Adipocyte (in vitro differentiated cells): Measurements from ENCODE around the gene CRACR2B.
A peak's percentile ranks its signal among the peaks of the same experiment; 100 is the strongest.

Experiments
- DNase-seq: peaks from one replicate; pipeline ENCODE4 v3.0.0-alpha.2; 2015; ENCODE audit warnings: low read depth
- H3K27me3 ChIP-seq: replicated peaks from 2 replicates; pipeline ENCODE4 v1.7.0; 2013; ENCODE audit warnings: mild to moderate bottlenecking, low read length, moderate library complexity; ENCODE audit not compliant: control insufficient read depth, insufficient read depth
- H3K36me3 ChIP-seq: 2 replicates; pipeline ENCODE4 v1.7.0; 2013; ENCODE audit warnings: low read length, mild to moderate bottlenecking, moderate library complexity; ENCODE audit not compliant: control insufficient read depth, insufficient read depth, severe bottlenecking
- H3K4me1 ChIP-seq: 2 replicates; pipeline ENCODE4 v1.7.0; 2013; ENCODE audit warnings: mild to moderate bottlenecking, low read length, moderate library complexity; ENCODE audit not compliant: control insufficient read depth, insufficient read depth
- H3K4me3 ChIP-seq: 2 replicates; pipeline ENCODE4 v1.7.0; 2013; ENCODE audit warnings: mild to moderate bottlenecking, low read length, moderate library complexity
- H3K9ac ChIP-seq: 2 replicates; pipeline ENCODE4 v1.7.0; 2013; ENCODE audit warnings: mild to moderate bottlenecking, low read length, moderate library complexity
- H3K9me3 ChIP-seq: 2 replicates; pipeline ENCODE4 v1.7.0; 2013; ENCODE audit warnings: mild to moderate bottlenecking, low read length, moderate library complexity; ENCODE audit not compliant: control insufficient read depth

CRACR2B gene

GRCh38 chr11:827897-828192 lies at the start of gene CRACR2B:
Gene CRACR2B (plus strand): TSS chr11:827919. CDS start chr11:828608, 689 bp downstream.
- H3K27me3 ChIP-seq, result no peaks in the 10 kb centered on the region
- H3K4me3 ChIP-seq, result peak within 1 kb of the TSS; percentile 37
- no peak for DNase-seq
- H3K4me1 ChIP-seq, result peaks cover 37% of the 10 kb centered on the region
- H3K9ac ChIP-seq, result peak within 1 kb of the TSS; percentile 62
- H3K9me3 ChIP-seq, result no peaks in the 10 kb centered on the region
- H3K36me3 ChIP-seq, result peaks cover 30% of the 10 kb centered on the region

DNA sequence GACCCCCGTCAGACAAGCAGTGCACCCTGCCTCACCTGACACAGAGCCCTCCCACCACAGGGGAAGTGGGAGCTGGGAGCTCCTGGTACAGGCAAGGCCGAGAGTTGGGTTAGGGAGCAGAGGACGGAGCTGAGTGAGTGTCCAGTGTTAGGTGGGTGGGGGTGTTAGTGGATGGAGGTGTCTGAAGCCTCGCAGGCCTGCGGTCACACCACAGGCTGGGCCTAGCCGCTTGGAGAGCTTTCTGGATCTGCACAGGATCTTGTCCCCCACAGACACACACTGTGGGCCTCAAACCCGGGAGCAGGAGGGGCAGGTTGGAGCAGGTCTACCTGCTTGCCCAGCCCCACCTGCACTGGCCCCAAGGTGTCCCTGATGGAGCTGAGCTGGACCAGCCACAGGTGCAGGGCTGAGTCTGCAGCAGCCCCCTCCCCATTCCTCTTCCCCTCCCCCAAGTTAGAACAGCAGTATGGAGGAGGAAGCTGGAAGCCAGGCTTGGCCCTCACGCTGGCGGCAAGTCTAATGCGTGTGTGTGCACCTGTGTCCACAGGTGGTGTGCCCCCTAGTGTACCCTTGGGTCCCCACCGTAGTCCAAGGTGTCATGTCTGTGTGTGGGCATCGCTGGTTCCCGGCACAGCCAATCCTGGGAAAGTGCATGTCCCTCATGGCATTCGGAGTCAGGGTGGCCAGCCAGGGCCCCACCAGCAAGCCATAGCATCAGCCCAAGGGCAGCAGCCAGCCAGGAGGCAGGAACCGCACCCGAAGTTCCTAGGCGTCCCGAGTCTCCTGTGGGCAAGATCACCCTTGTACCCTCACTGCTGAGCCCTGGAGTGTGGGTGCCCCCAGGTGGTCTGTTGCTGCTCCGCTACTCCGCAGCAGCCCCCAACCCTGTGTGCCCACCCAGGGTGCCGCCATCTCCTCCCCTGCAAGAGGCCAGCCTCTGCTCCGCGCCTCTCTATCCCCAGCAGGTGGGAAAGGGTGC lies 48.5 kb upstream of the CRACR2B start:
- DNase-seq, result no peak
- H3K4me3 ChIP-seq, result no peak overlapping the region
- no peak overlapping the region for H3K9ac ChIP-seq

DNA sequence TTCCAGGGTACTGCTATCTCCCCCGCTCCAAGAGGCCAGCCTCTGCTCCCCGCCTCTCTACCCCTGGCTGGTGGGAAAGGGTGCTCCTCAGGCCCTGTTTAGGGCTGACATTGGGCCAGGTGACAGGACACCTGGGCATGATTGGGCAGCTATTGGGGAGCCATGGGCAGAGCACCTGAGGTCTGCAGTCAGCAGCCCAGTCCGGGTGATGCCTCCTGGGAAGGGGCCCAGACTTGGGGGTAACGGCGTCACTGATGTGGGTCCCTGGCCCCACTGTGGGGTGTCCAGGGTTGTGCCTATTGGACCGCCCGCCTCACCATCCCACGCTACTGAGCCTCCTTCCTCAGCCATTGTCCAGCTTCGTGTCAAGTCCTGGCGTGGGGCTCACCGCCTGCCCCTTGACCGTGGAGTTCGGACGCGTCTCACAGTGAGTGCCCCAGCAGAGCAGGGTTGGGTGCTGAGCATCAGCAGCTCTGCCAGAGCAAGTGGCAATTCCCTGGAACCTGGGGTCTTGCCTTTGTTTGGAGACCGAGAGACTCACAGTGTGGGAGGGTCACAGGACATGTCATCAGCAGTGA lies 47.7 kb upstream of the CRACR2B start:
- peaks cover 24% of the 10 kb centered on the region for H3K4me1 ChIP-seq
- H3K27me3 ChIP-seq, result no peaks in the 10 kb centered on the region

More for the DNA sequence above, 48.5 kb upstream of the CRACR2B start:
- H3K27me3 ChIP-seq, result no peaks in the 10 kb centered on the region
- H3K4me1 ChIP-seq, result peaks cover 28% of the 10 kb centered on the region
- H3K9me3 ChIP-seq, result no peaks in the 10 kb centered on the region
- peaks cover 11% of the 10 kb centered on the region for H3K36me3 ChIP-seq

DNA sequence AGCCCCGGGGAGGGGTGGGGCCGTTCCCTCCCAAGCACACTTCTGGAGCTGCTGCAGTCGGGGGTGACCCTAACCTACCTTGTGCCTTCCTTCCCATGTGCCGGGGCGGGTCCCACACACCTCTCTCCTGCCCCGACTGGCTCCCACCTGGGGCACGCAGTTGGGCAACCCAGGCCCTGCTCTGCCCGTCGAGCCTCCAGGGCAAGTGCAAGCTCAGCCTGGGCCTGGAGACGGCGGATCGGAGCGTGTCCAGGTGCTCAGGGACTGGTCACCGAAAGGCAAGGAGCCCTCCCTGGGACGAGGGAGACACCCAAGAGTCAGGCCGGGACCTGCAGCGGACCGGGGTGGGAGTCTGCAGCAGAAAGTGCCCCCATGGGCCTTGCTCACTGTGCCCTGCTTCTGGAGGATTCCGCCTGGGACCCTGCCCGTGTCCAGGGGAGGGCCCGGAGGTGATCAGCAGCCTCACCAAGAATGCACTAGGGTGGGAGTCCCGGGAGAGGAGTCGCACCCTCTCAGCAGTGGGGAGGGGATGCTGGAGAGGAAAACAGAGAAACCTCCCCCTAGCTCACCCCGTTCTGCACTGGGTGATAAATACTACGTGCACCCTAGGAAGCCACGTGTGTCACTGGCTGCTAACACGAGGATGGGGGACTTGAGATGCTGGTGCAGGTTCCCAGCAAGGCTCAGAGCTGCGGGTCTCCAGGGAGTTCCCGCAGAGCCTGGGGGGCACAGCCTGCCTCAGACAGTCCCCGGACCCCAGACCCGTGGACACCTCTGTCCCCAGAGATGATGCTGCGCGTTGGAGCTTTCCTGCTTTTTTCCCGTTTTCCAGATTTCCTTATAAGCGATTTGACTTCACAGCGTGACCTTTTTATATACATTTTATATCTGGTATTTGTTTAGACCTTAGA lies 45.2 kb upstream of the CRACR2B start:
- peaks cover 8% of the 10 kb centered on the region for H3K36me3 ChIP-seq
- peaks cover 17% of the 10 kb centered on the region for H3K4me1 ChIP-seq
- H3K27me3 ChIP-seq, result no peaks in the 10 kb centered on the region
- H3K9me3 ChIP-seq, result no peaks in the 10 kb centered on the region
- DNase-seq, result no peak
- no peak overlapping the region for H3K4me3 ChIP-seq
- peak overlapping the region; percentile 51 for H3K9ac ChIP-seq

More for the DNA sequence above, 47.7 kb upstream of the CRACR2B start:
- no peak overlapping the region for H3K9ac ChIP-seq
- no peaks in the 10 kb centered on the region for H3K9me3 ChIP-seq
- peaks cover 8% of the 10 kb centered on the region for H3K36me3 ChIP-seq
- H3K4me3 ChIP-seq, result no peak overlapping the region
- no peak for DNase-seq

DNA sequence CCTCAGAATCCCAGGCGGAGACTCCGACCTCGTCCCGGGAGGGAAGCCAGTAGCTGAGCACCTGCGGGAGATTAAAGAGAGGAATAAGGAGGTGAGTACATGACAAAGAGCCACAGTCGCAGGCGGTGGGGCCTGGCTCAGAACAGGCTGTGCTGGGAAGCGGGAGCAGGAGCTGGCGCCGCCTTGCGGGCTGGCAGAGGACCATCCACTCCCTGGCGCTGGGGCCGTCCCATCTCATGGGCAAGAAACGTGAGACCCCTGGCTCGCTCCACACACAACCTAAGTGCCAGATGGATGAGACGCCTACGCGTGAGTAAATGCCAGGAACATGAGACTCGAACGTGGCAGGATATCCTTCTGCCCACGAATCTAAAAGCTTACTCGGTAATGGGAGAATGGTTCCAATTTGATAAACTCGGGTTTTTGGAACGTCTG lies 44.1 kb upstream of the CRACR2B start:
- no peaks in the 10 kb centered on the region for H3K27me3 ChIP-seq
- H3K9me3 ChIP-seq, result no peaks in the 10 kb centered on the region
- peak; percentile 96 for DNase-seq
- H3K4me3 ChIP-seq, result no peak overlapping the region
- H3K4me1 ChIP-seq, result peaks cover 10% of the 10 kb centered on the region
- peak overlapping the region; percentile 51 for H3K9ac ChIP-seq
- H3K36me3 ChIP-seq, result peaks cover 8% of the 10 kb centered on the region

DNA sequence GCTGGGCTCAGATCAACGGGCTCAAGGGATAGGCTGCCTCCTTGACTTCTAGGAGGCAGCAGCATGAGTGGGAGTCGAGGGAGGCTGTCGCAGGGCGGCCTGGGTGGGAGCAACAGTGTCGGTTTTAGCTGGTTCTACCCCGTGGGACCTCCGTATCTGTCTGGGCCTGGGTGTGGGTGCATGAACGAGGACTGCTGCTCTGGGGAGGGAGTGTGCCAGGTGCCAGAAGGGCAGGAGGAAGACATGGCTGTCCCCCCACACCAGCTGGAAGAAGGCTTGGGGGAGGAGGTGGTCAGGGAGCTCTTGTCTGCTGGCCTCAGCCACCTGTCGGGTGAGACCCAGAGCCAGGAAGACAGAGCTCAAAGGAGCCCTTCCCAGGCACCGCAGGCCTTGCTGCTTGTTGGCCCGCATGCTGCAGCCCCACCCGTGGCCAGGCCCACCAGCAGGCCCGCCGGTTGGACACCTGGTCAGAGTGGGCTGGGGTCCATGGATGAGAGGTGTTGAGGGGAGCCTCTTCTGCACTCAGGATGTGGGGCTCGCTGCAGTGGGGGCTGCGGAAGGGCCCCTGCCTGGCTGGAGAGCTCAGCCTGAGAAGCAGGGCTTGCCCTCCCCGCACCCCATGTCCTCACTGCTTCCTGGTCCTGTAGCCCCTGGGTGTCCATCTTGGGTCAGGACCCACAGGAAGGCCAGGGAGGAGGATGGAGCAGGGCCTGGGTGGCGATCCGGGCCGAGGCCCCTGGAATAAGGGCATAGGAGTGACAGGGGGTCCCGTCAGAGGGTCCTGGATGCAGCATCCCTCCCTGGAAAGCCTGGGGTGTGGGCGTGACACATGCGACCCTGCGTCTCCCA lies 41.3 kb upstream of the CRACR2B start:
- Histone ChIP-seq H3K4me1 (peaks cover 8% of the 10 kb centered on the region), H3K4me3 (no peak overlapping the region), H3K36me3 (no peaks in the 10 kb centered on the region), H3K9ac (no peak overlapping the region), H3K27me3 (no peaks in the 10 kb centered on the region), H3K9me3 (no peaks in the 10 kb centered on the region)
- DNase-seq, result no peak

DNA sequence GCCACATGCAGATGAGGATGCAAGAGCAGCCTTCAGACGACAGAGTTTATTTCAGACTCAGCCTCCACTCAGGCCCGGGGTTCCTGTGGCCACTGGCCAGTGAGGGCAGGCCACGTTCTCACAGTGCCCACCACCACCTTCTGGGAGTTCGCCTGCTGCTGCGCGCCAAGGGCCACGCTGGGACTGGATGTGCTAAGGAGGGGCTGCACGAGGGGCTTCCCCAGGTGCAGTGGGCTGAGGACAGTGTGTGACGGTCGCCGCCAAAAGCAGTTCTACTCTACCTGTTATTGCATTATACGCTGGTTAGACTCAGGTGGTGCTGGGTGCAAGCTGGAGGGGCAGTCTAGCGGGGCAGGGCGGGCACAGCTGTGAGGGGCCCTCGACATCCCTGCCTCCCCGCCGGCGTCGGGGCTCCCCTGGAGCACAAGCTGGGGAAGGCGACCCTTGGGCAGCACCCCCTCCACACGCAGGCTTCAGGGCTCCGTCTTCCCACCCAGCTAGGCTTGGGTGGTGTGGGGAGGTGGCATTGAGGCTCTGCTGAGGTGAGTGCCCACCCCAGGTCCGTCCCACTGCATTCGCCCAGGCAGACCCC lies 40.5 kb upstream of the CRACR2B start:
- H3K9me3 ChIP-seq, result no peaks in the 10 kb centered on the region
- no peak for DNase-seq
- no peak overlapping the region for H3K4me3 ChIP-seq
- H3K27me3 ChIP-seq, result no peaks in the 10 kb centered on the region
- H3K9ac ChIP-seq, result no peak overlapping the region
- H3K4me1 ChIP-seq, result peaks cover 8% of the 10 kb centered on the region
- peaks cover 4% of the 10 kb centered on the region for H3K36me3 ChIP-seq

GRCh38 chr11:788009-788640 lies 39.6 kb upstream of the CRACR2B start:
- DNase-seq, result no peak
- Histone ChIP-seq H3K4me1 (peaks cover 8% of the 10 kb centered on the region), H3K9me3 (no peaks in the 10 kb centered on the region), H3K9ac (no peak overlapping the region), H3K4me3 (no peak overlapping the region), H3K27me3 (no peaks in the 10 kb centered on the region), H3K36me3 (peaks cover 6% of the 10 kb centered on the region)

GRCh38 chr11:788953-789940 lies 38.5 kb upstream of the CRACR2B start:
- Histone ChIP-seq H3K4me1 (peaks cover 4% of the 10 kb centered on the region), H3K9me3 (no peaks in the 10 kb centered on the region), H3K36me3 (peaks cover 7% of the 10 kb centered on the region), H3K27me3 (no peaks in the 10 kb centered on the region), H3K4me3 (no peak overlapping the region), H3K9ac (no peak overlapping the region)
- DNase-seq, result no peak
